Gastrocnemius medialis (tissue), 4 donors: ENCODE results near the gene PSMD11. TPM values are rescaled to one million over a fixed set of nuclear protein-coding genes. Genes with fewer than 3 reads are reported as not detected.
A peak's percentile ranks its signal among the peaks of the same experiment; 100 is the strongest.

Experiments
- ATAC-seq, 2 donors: fragments of 150-250 bp; one replicate each; pipeline ENCODE4 v1.9.1; 2016
- DNase-seq, 2 donors: peaks; one replicate each; pipeline ENCODE4 v3.0.0-alpha.2; 2019
- H3K27ac ChIP-seq, 4 donors: fragments of 200-600 bp; sonication (generic); 1 replicate in 1 of 4; 2 replicates in 3 of 4; pipeline ENCODE4 v1.5.1; 2016 to 2018; ENCODE audit warnings: mild to moderate bottlenecking in 2 of 4, moderate library complexity in 1 of 4
- H3K27me3 ChIP-seq, 3 donors: fragments of 200-600 bp; sonication (generic) in 2 of 3; 1 replicate in 1 of 3; 2 replicates in 2 of 3; pipeline versions ENCODE4 v1.5.1 to v1.6.0; 2016 to 2019; ENCODE audit warnings: mild to moderate bottlenecking in 1 of 3, moderate library complexity in 1 of 3
- H3K36me3 ChIP-seq, 2 donors: fragments of 200-600 bp; sonication (generic) in 1 of 2; one replicate each; pipeline ENCODE4 v1.5.1; 2017 to 2018
- H3K4me1 ChIP-seq, 2 donors: fragments of 200-600 bp; sonication (generic) in 1 of 2; one replicate each; pipeline ENCODE4 v1.5.1; 2016 to 2017; ENCODE audit warnings: mild to moderate bottlenecking in 2 of 2
- H3K4me3 ChIP-seq, 4 donors: fragments of 200-600 bp; sonication (generic) in 3 of 4; 1 replicate in 1 of 4; 2 replicates in 3 of 4; pipeline ENCODE4 v1.5.1; 2016 to 2019; ENCODE audit warnings: mild to moderate bottlenecking in 2 of 4
- H3K9me3 ChIP-seq, 3 donors: fragments of 200-600 bp; sonication (generic) in 2 of 3; 1 replicate in 1 of 3; 2 replicates in 2 of 3; pipeline ENCODE4 v1.5.1; 2016 to 2019
- POLR2A ChIP-seq, 2 donors: fragments of 450-650 bp; IDR thresholded peaks; one replicate each; pipeline ENCODE4 v1.6.1; 2017; ENCODE audit warnings: antibody characterized with exemption in 2 of 2, mild to moderate bottlenecking in 2 of 2, moderate library complexity in 2 of 2
- in situ Hi-C, 4 donors: fragments of 200-750 bp; cut with MboI; loops; one replicate each; pipeline versions ENCODE4 v1.15.0 to v1.8.0; 2017; ENCODE audit warnings: low sequenced_read_pairs in 4 of 4
- intact Hi-C: fragments of 100-400 bp; cut with DNase I; formaldehyde crosslinking; loops from one replicate; pipeline ENCODE4 v1.15.1; 2023; ENCODE audit warnings: low total_unique reads
- total RNA-seq, 4 donors: library from RNA; depleted of rRNA; stranded (reverse); fragments of >200 nt; gene quantifications; one replicate each; pipeline versions ENCODE4 v1.1.0 to v1.2.3, GENCODE V29; 2016
- TF ChIP-seq, protein P1 (sequence below), 5 experiments: fragments of 450-650 bp in 3 of 5; fragments of 200-600 bp in 2 of 5; sonication (generic) in 2 of 5; IDR thresholded peaks in 4 of 5; conservative IDR thresholded peaks in 1 of 5; 1 replicate in 4 of 5; 2 replicates in 1 of 5; pipeline ENCODE4 v1.5.1; 2016 to 2019; ENCODE audit warnings: antibody characterized with exemption in 5 of 5, mild to moderate bottlenecking in 3 of 5, moderate library complexity in 3 of 5

Gene PSMD11
- total RNA-seq, 4 donors from 2014 or later, result 81.7 to 215 (median 191) TPM

DNA sequence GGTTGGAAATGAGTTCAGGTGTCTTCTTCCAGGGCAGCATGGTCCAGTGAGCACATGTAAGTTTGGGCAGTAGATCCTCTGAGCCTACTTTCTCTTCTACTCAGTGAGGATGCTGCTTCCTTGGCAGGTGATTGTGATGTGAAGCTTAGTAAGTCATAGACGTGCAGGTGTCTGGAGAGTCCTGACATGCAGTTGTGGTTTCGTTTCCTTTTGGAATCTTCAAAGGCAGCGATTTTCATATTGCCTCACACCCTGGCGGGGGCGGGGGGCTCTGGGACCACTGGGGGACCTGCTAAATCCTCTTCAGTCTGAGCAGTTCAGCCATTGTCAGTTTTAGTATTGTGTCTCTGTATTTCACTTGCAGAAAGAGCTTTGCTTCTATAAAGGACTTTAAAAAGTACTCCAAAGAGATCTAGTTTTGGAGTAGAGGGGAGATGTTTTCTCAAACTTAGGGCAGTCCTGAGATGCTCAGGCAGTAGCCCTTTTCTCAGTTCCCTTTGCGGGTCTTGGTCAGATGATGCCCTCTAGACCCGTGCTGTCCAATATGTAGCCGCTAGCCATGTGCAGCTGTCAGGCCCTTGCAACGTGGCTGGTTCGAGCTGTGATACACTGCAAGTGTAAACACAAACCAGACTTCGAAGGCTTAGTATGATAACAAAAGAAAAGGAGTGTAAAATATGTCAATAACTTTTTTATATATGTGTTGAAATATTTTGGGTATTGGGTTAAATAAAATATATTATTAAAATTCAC lies 38.4 kb downstream of the PSMD11 start:
- peaks cover 0 to 55% of the 10 kb centered on the region in 2 donors for H3K36me3 ChIP-seq
- in situ Hi-C loops (loop anchor here in 1 of 4 donors (25.0 kb wide), 1 partner anchor 405 kb away; the partner anchor contains the start of gene MYO1D), intact Hi-C loops (loop anchor here (5.0 kb wide), 1 partner anchor 130 kb away; the partner anchor contains the start of gene ZNF207)
- H3K27ac ChIP-seq, result peak overlapping the region in 2 of 4 donors; percentile 36 to 64
- H3K27me3 ChIP-seq, result no peaks in the 10 kb centered on the region
- TF ChIP-seq, protein P1, sequence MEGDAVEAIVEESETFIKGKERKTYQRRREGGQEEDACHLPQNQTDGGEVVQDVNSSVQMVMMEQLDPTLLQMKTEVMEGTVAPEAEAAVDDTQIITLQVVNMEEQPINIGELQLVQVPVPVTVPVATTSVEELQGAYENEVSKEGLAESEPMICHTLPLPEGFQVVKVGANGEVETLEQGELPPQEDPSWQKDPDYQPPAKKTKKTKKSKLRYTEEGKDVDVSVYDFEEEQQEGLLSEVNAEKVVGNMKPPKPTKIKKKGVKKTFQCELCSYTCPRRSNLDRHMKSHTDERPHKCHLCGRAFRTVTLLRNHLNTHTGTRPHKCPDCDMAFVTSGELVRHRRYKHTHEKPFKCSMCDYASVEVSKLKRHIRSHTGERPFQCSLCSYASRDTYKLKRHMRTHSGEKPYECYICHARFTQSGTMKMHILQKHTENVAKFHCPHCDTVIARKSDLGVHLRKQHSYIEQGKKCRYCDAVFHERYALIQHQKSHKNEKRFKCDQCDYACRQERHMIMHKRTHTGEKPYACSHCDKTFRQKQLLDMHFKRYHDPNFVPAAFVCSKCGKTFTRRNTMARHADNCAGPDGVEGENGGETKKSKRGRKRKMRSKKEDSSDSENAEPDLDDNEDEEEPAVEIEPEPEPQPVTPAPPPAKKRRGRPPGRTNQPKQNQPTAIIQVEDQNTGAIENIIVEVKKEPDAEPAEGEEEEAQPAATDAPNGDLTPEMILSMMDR (IDR thresholded peaks at IDR 0.05 in 4 of 5, conservative IDR thresholded peaks at IDR 0.05 in 1 of 5), result no peak
- no peak for TF ChIP-seq POLR2A (IDR thresholded peaks at IDR 0.05)
- H3K4me1 ChIP-seq, result peaks cover 12 to 28% of the 10 kb centered on the region in 2 donors
- no peak for DNase-seq
- no peak for ATAC-seq
- H3K9me3 ChIP-seq, result no peaks in the 10 kb centered on the region
- H3K4me3 ChIP-seq, result no peak overlapping the region

DNA sequence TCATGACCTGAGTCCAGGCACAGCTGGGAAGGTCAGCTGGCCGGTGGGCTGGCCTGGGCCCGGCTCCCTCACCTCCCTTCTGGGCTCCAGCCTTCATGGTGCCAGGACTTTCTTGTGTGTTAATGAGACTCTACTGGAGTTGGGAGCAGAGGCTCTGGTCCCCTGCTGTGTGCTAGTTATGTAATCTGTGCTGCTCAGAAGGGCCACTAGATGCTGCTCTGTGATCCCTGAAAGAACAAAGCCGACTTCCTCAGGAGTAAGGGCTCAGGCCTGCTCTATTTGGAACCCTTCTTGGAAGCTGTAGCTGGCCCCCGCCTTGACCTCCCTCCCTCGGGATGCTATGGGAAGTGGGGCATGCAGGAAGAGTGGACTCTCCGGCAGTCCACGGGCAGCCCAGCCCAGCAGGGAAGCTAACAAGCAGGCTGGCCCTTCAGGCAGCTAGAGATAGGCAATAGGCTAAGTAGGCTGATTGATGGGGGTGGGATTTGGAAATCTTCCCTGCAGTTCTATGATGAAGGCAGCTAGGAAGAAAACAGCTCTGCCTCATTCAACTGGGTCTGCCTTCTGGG lies 39.2 kb downstream of the PSMD11 start:
- no peak for TF ChIP-seq POLR2A (IDR thresholded peaks at IDR 0.05)
- TF ChIP-seq, protein P1 (IDR thresholded peaks at IDR 0.05 in 4 of 5, conservative IDR thresholded peaks at IDR 0.05 in 1 of 5), result peak; percentile 18 to 55 (median 48)
- peaks cover 12 to 30% of the 10 kb centered on the region in 2 donors for H3K4me1 ChIP-seq
- in situ Hi-C loops (loop anchor here in 1 of 4 donors (25.0 kb wide), 1 partner anchor 404 kb away; the partner anchor contains the start of gene MYO1D), intact Hi-C loops (loop anchor here (5.0 kb wide), 1 partner anchor 131 kb away; the partner anchor contains the start of gene ZNF207)
- ATAC-seq (peak in 1 of 2 donors; percentile 9), DNase-seq (peak in 1 of 2 donors; percentile 61)
- peak overlapping the region; percentile 19 to 64 (median 37) for H3K27ac ChIP-seq
- H3K9me3 ChIP-seq, result no peaks in the 10 kb centered on the region
- H3K36me3 ChIP-seq, result peaks cover 0 to 47% of the 10 kb centered on the region in 2 donors
- H3K4me3 ChIP-seq, result no peak overlapping the region
- no peaks in the 10 kb centered on the region for H3K27me3 ChIP-seq

DNA sequence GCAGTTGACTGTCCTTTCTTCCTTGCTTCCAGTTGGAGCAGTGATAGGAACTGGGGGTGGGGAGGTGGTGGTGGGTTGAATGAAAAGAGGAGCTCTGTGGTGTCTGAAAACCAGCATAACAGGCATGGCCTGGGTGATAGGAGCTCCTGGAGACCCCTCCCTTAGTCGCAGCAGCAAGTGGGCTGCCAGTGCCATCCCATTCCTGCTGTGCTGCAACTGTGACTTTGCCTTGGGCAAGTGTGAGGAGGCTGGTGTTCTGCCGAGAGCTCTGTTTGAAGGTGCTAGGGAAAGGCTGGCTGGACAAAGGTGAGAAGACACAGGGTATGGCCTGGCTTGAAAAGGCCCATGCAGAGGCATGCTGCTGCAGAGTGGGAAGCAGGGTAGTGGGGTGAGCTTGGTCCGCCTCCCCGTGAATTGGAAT lies 39.7 kb downstream of the PSMD11 start:
- in situ Hi-C loops, result loop anchor here in 1 of 4 donors (25.0 kb wide), 1 partner anchor 403 kb away; the partner anchor contains the start of gene MYO1D
- H3K36me3 ChIP-seq, result peaks cover 0 to 42% of the 10 kb centered on the region in 2 donors

DNA sequence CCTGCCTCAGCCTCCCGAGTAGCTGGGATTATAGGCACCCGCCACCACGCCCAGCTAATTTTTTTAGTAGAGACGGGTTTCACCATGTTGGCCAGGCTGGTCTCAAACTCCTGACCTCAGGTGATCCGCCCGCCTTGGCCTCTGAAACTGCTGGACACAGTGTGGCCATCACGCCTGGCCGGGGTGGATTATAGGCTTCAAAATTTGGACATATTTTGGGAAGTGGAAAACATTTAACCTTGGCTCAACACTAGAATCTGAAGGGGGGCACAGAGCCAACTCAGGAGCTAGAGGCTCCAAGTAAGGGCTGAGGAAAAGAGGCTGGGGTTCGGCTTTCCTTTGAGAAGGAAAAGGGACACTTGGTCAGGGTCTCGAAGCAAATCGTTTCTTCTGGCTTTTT lies 40.3 kb downstream of the PSMD11 start:
- H3K4me1 ChIP-seq, result peaks cover 12 to 26% of the 10 kb centered on the region in 2 donors

More for the DNA sequence above, 39.7 kb downstream of the PSMD11 start:
- ATAC-seq (no peak), DNase-seq (no peak)
- H3K27ac ChIP-seq, result peak overlapping the region; percentile 19 to 64 (median 37)
- peaks cover 12 to 30% of the 10 kb centered on the region in 2 donors for H3K4me1 ChIP-seq
- no peak for TF ChIP-seq POLR2A (IDR thresholded peaks at IDR 0.05)
- TF ChIP-seq, protein P1 (IDR thresholded peaks at IDR 0.05 in 4 of 5, conservative IDR thresholded peaks at IDR 0.05 in 1 of 5), result no peak
- H3K9me3 ChIP-seq, result no peaks in the 10 kb centered on the region
- H3K27me3 ChIP-seq, result no peaks in the 10 kb centered on the region
- intact Hi-C loops, result loop anchor here (5.0 kb wide), 1 partner anchor 132 kb away; the partner anchor contains the start of gene ZNF207
- H3K4me3 ChIP-seq, result no peak overlapping the region

More for the DNA sequence above, 40.3 kb downstream of the PSMD11 start:
- TF ChIP-seq POLR2A (IDR thresholded peaks at IDR 0.05), result no peak
- TF ChIP-seq, protein P1 (IDR thresholded peaks at IDR 0.05 in 4 of 5, conservative IDR thresholded peaks at IDR 0.05 in 1 of 5), result no peak
- intact Hi-C loops, result loop anchor here (5.0 kb wide), 2 partner anchors 132 to 273 kb away; partner anchors contain the start of gene ZNF207
- DNase-seq (no peak), ATAC-seq (no peak)
- Histone ChIP-seq H3K36me3 (peaks cover 0 to 37% of the 10 kb centered on the region in 2 donors), H3K9me3 (no peaks in the 10 kb centered on the region), H3K27me3 (no peaks in the 10 kb centered on the region), H3K4me3 (no peak overlapping the region), H3K27ac (peak overlapping the region in 1 of 4 donors; percentile 64)
- in situ Hi-C loops, result loop anchor here in 1 of 4 donors (25.0 kb wide), 1 partner anchor 403 kb away; the partner anchor contains the start of gene MYO1D
